AG10803 (cell line): ENCODE measurements around the gene MFN2.

Source experiments
- DNase-seq: peaks from one replicate; pipeline ENCODE4 v3.0.0; 2010; ENCODE audit warnings: low read depth
- H3K4me3 ChIP-seq: 2 replicates; pipeline ENCODE4 v1.5.1; 2011; ENCODE audit warnings: mild to moderate bottlenecking, low read length, control low read depth
- TF ChIP-seq, protein P1 (sequence below): conservative IDR thresholded peaks from 2 replicates; pipeline ENCODE4 v1.5.1; 2011; ENCODE audit warnings: mild to moderate bottlenecking, low read length, control low read depth, inconsistent platforms

The MFN2 gene

GRCh38 chr1:11978301-11978700, 1.9 kb upstream of the MFN2 start:
- H3K4me3 ChIP-seq, result no peak overlapping the region
- no peak for DNase-seq
- TF ChIP-seq, protein P1, sequence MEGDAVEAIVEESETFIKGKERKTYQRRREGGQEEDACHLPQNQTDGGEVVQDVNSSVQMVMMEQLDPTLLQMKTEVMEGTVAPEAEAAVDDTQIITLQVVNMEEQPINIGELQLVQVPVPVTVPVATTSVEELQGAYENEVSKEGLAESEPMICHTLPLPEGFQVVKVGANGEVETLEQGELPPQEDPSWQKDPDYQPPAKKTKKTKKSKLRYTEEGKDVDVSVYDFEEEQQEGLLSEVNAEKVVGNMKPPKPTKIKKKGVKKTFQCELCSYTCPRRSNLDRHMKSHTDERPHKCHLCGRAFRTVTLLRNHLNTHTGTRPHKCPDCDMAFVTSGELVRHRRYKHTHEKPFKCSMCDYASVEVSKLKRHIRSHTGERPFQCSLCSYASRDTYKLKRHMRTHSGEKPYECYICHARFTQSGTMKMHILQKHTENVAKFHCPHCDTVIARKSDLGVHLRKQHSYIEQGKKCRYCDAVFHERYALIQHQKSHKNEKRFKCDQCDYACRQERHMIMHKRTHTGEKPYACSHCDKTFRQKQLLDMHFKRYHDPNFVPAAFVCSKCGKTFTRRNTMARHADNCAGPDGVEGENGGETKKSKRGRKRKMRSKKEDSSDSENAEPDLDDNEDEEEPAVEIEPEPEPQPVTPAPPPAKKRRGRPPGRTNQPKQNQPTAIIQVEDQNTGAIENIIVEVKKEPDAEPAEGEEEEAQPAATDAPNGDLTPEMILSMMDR, result no peak

GRCh38 chr1:11979028-11979850, 1.0 kb upstream of the MFN2 start:
- peak overlapping the region; percentile 94 for H3K4me3 ChIP-seq
- TF ChIP-seq, protein P1, result no peak
- DNase-seq, result no peak

DNA sequence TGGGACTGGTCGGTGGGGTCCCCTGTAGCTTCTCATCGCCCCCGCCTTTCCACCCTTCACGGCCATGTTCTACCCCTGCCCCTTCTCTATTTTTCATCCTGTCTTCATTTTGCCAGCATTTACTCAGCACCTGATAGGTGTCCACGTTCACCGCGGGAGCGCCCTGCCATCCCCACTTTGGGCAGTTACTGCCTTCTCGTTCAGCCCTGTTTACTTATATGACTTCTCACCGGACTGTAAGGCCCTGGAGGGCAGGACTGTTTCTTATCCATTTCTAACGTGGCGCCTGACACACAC, 380 bp downstream of the MFN2 start:
- TF ChIP-seq, protein P1, result no peak
- DNase-seq, result no peak
- peak overlapping the region; percentile 94 for H3K4me3 ChIP-seq

- TF ChIP-seq, protein P1, result no peak
- peak overlapping the region; percentile 17 for H3K4me3 ChIP-seq
- no peak for DNase-seq
Observed at GRCh38 chr1:11981378-11982009, 1.2 kb downstream of the MFN2 start.

DNA sequence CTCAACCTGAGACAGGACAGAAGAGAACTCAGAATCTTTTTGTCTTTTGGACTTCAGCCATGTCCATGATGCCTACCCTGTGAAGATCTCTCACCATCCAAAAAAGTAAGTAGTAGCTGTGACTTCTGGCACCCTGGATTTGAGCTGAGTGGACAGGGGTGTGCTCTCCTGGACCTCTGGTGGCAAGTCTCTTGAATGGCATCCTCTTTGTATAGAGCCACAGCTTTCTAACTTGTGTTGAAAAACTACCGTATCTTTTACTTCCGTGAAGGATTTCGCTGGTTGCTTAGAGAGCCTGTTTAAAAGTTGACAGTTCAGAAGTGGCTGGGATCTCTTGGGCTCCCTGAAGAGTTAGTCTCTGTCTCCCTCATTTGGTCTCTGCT, 1.8 kb downstream of the MFN2 start:
- no peak overlapping the region for H3K4me3 ChIP-seq
- TF ChIP-seq, protein P1, result peak; percentile 53
- peak; percentile 44 for DNase-seq

DNA sequence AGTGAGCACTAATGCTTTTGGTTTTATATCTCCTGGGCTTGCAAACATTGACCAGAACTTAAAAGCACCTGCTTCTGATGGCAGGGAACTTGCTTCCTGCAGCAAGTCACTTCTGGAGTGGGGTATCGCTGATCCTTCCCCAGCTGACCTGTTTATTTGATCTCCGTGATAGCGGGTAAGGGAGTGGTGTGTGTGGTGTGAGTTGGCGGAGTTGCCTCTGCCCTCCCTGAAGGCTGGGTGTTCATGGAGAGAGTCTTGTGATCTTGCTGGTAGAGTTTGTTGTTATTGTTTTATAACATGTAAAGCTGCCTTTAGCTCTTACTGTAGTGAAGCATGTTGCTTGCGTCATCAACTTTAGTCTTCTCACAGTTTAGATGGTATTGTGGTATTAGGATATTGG, 3.9 kb downstream of the MFN2 start:
- no peak for DNase-seq
- no peak overlapping the region for H3K4me3 ChIP-seq
- TF ChIP-seq, protein P1, result no peak

DNA sequence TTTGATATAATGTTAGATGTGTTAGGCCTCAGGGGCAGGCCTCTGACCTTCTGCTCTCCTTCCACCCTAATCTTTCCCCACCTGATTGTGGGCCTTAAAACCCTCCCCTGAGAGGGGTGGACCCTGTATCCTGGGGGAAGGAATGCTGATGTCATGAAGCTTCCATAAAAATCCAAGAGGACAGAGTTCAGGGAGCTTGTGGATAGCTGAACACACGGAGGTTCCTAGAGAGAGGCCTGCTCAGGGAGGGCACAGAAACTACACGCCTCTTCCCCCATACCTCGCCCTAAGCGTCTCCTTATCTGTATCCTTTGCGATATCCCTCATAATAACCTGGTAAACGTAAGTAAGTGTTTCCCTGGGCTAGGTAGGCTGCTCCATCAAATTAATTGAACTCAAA, 4.3 kb downstream of the MFN2 start:
- no peak for DNase-seq
- TF ChIP-seq, protein P1, result no peak
- no peak overlapping the region for H3K4me3 ChIP-seq
